ENCODE measurements around the gene LRRC61. TPM values are rescaled to one million over a fixed set of nuclear protein-coding genes. Genes with fewer than 3 reads are reported as not detected.

Gene LRRC61
- total and polyA plus RNA-seq, 2 experiments from 2014 or later = 34.7 to 75.2 TPM

GRCh38 chr7:150383710-150384397 is 60.7 kb downstream of the LRRC61 start (continued):
- TF ChIP-seq ETS1 (IDR thresholded peaks at IDR 0.05) = no peak
- no peak for TF ChIP-seq EZH2 (IDR thresholded peaks at IDR 0.05; ENCODE audit: low read depth, unreplicated experiment)
- TF ChIP-seq POLR2AphosphoS5 (IDR thresholded peaks at IDR 0.05; ENCODE audit: low read depth) = peak; percentile 91
- TF ChIP-seq JUNB (IDR thresholded peaks at IDR 0.05; ENCODE audit: unreplicated experiment) = no peak
- TF ChIP-seq NANOG (IDR thresholded peaks at IDR 0.05; ENCODE audit: borderline replicate concordance) = no peak; the same call in 1 of the 2 replicates
- TF ChIP-seq CTCF (conservative IDR thresholded peaks at IDR 0.05; ENCODE audit: low read depth in 2 of 2) = peak in 1 of 2 experiments; percentile 17; a peak in 1 of 4 replicates
- no peak for TF ChIP-seq STAT1 (IDR thresholded peaks at IDR 0.05; ENCODE audit: unreplicated experiment)
- TF ChIP-seq REST (IDR thresholded peaks at IDR 0.05; ENCODE audit: unreplicated experiment) = no peak

- ATAC-seq (no peak), DNase-seq (ENCODE audit: low spot score) (no peak)
- H3K4me1 Mint-ChIP-seq = peaks cover 73% of the 10 kb centered on the region
- peak overlapping the region; percentile 91 for H3K27ac ChIP-seq (ENCODE audit: low read depth)
- H2AFZ ChIP-seq = no peak overlapping the region
- peaks cover 29% of the 10 kb centered on the region for H3K27me3 Mint-ChIP-seq (ENCODE audit: insufficient read depth, low read depth, poor library complexity)
- peaks cover 26% of the 10 kb centered on the region for H3F3A ChIP-seq (replicated peaks; ENCODE audit: low read depth)
- H3K27me3 ChIP-seq (ENCODE audit: insufficient read depth) = no peaks in the 10 kb centered on the region
- peak overlapping the region; percentile 59; the same call in 2 of the 3 replicates for H3K4me3 Mint-ChIP-seq
- H3K9me3 Mint-ChIP-seq = no peaks in the 10 kb centered on the region
- H3K4me3 ChIP-seq = peak overlapping the region; percentile 39
- peak overlapping the region; percentile 94 for H3K27ac Mint-ChIP-seq
- H3K9me2 ChIP-seq (ENCODE audit: insufficient read depth) = no peaks in the 10 kb centered on the region
- no peaks in the 10 kb centered on the region; the same call in none of the 2 replicates for H4K20me1 ChIP-seq (replicated peaks; ENCODE audit: insufficient read depth)
- H3K4me1 ChIP-seq (ENCODE audit: insufficient read depth) = peaks cover 71% of the 10 kb centered on the region
- no peaks in the 10 kb centered on the region for H3K36me3 ChIP-seq (ENCODE audit: insufficient read depth)
- peaks cover 63% of the 10 kb centered on the region for H3K79me2 ChIP-seq (replicated peaks; ENCODE audit: insufficient read depth)
- peaks cover 46% of the 10 kb centered on the region for H3K36me3 Mint-ChIP-seq (ENCODE audit: low read depth)
- H3K4me2 ChIP-seq = peak overlapping the region; percentile 78
- no peak for TF ChIP-seq EZH2phosphoT487 (IDR thresholded peaks at IDR 0.05; ENCODE audit: unreplicated experiment)
- no peak for TF ChIP-seq CREB1 (CRISPR knock-in tag; IDR thresholded peaks at IDR 0.05; ENCODE audit: low read depth)
- no peak for TF ChIP-seq JUNB (IDR thresholded peaks at IDR 0.05; ENCODE audit: unreplicated experiment)
- TF ChIP-seq ZNF114 (CRISPR knock-in tag; IDR thresholded peaks at IDR 0.05) = no peak
- no peak for TF ChIP-seq EZH2 (IDR thresholded peaks at IDR 0.05; ENCODE audit: low read depth, unreplicated experiment)
- TF ChIP-seq REST (IDR thresholded peaks at IDR 0.05; ENCODE audit: unreplicated experiment) = no peak
- no peak for TF ChIP-seq NANOG (IDR thresholded peaks at IDR 0.05; ENCODE audit: borderline replicate concordance)
- no peak for TF ChIP-seq POLR2AphosphoS5 (IDR thresholded peaks at IDR 0.05; ENCODE audit: low read depth)
- no peak for TF ChIP-seq ZNF331 (CRISPR knock-in tag; IDR thresholded peaks at IDR 0.05; ENCODE audit: low read depth)
These were observed 61.5 kb downstream of the LRRC61 start for GRCh38 chr7:150384406-150385301.
